Endodermal cell (in vitro differentiated cells): ENCODE data around the gene EHD3. TPM values are rescaled to one million over a fixed set of nuclear protein-coding genes. Genes with fewer than 3 reads are reported as not detected.

ENCODE experiments used
- DNase-seq: peaks from one replicate; pipeline ENCODE4 v3.0.0-alpha.2; 2017
- H3K27ac ChIP-seq: 2 replicates; pipeline ENCODE4 v1.5.1; 2013; ENCODE audit warnings: mild to moderate bottlenecking, low read depth, low read length, moderate library complexity
- H3K27me3 ChIP-seq: 2 replicates; pipeline ENCODE4 v1.6.1; 2013; ENCODE audit warnings: mild to moderate bottlenecking, low read length, moderate library complexity; ENCODE audit not compliant: insufficient read depth, control insufficient read depth, poor library complexity, severe bottlenecking
- H3K36me3 ChIP-seq: 2 replicates; pipeline ENCODE4 v1.7.0; 2013; ENCODE audit warnings: mild to moderate bottlenecking, low read length, moderate library complexity; ENCODE audit not compliant: control insufficient read depth, insufficient read depth
- H3K4me1 ChIP-seq: one replicate; pipeline ENCODE4 v1.7.0; 2013; ENCODE audit warnings: low read length; ENCODE audit not compliant: control insufficient read depth, insufficient read depth
- H3K4me3 ChIP-seq: 2 replicates; pipeline ENCODE4 v1.5.1; 2013; ENCODE audit warnings: mild to moderate bottlenecking, low read length, moderate library complexity
- H3K9ac ChIP-seq: 2 replicates; pipeline ENCODE4 v1.6.1; 2013; ENCODE audit warnings: mild to moderate bottlenecking, low read length, moderate library complexity; ENCODE audit not compliant: poor library complexity, severe bottlenecking; ENCODE audit errors: extremely low read depth
- H3K9me3 ChIP-seq: 2 replicates; pipeline ENCODE4 v1.6.1; 2013; ENCODE audit warnings: mild to moderate bottlenecking, low read length, moderate library complexity; ENCODE audit not compliant: control insufficient read depth
- H3K27ac Mint-ChIP-seq: 2 replicates; pipeline ENCODE4 v1.8.0; 2020; ENCODE audit warnings: mixed read lengths
- H3K27me3 Mint-ChIP-seq: 2 replicates; pipeline ENCODE4 v1.8.0; 2021; ENCODE audit warnings: mild to moderate bottlenecking, mixed read lengths; ENCODE audit not compliant: insufficient read depth
- H3K36me3 Mint-ChIP-seq: 2 replicates; pipeline ENCODE4 v1.8.0; 2020; ENCODE audit warnings: low read depth, mixed read lengths
- H3K4me1 Mint-ChIP-seq: 2 replicates; pipeline ENCODE4 v1.8.0; 2020; ENCODE audit warnings: mixed read lengths
- H3K4me3 Mint-ChIP-seq: 2 replicates; pipeline ENCODE4 v1.8.0; 2020; ENCODE audit warnings: mild to moderate bottlenecking, moderate library complexity, mixed read lengths
- H3K9me3 Mint-ChIP-seq: 2 replicates; pipeline ENCODE4 v1.8.0; 2020; ENCODE audit warnings: mild to moderate bottlenecking, mixed read lengths
- CTCF ChIP-seq: fragments of 200-600 bp; sonication (generic); conservative IDR thresholded peaks from 2 replicates; pipeline ENCODE4 v1.5.0; 2021; ENCODE audit warnings: antibody characterized with exemption, mild to moderate bottlenecking
- WGBS, 2 experiments: methylation state at CpG; one replicate each; pipeline versions ENCODE4 v1.1.5 to v1.1.7; 2013; ENCODE audit warnings: missing lambda C conversion rate in 2 of 2, mixed read lengths in 1 of 2; ENCODE audit not compliant: insufficient coverage in 1 of 2, insufficient read length in 1 of 2; 5-methylcytosine and 5-hydroxymethylcytosine counted together
- total RNA-seq, 2 donors: library from RNA; stranded (reverse); fragmentation: NEBNext Ultra II Directional in 1 of 2; extraction: Animal tissue kit (Norgen Biotek cat#: 25700) in 1 of 2; gene quantifications; 2 replicates in 1 of 2; 3 replicates in 1 of 2; pipeline ENCODE4 v1.2.1, GENCODE V29; 2021

EHD3 gene
- total RNA-seq, 2 donors from 2014 or later: 10.7 to 15.5 TPM

- no peak for TF ChIP-seq CTCF
- H3K4me1 ChIP-seq: peaks cover 9% of the 10 kb centered on the region
- H3K27me3 ChIP-seq: peaks cover 3% of the 10 kb centered on the region
- no peak for DNase-seq
- H3K9ac ChIP-seq: no peak overlapping the region
- Mint-ChIP-seq H3K4me1 (peaks cover 30% of the 10 kb centered on the region), H3K27ac (no peak overlapping the region), H3K36me3 (no peaks in the 10 kb centered on the region), H3K4me3 (no peak overlapping the region), H3K27me3 (peaks cover 24% of the 10 kb centered on the region), H3K9me3 (no peaks in the 10 kb centered on the region)
- H3K36me3 ChIP-seq: no peaks in the 10 kb centered on the region
- no peaks in the 10 kb centered on the region for H3K9me3 ChIP-seq
- H3K27ac ChIP-seq: no peak overlapping the region
- 90 to 93% methylated on average over 8 to 9 of the region's 9 CpGs for WGBS, 2 experiments
- no peak overlapping the region for H3K4me3 ChIP-seq
These were observed 28.8 kb upstream of the EHD3 start for GRCh38 chr2:31205186-31205585.

- H3K36me3 ChIP-seq: no peaks in the 10 kb centered on the region
- no peak for DNase-seq
- H3K9me3 ChIP-seq: no peaks in the 10 kb centered on the region
- H3K27me3 ChIP-seq: peaks cover 3% of the 10 kb centered on the region
- peaks cover 30% of the 10 kb centered on the region for H3K4me1 Mint-ChIP-seq
- peaks cover 24% of the 10 kb centered on the region for H3K27me3 Mint-ChIP-seq
- no peaks in the 10 kb centered on the region for H3K36me3 Mint-ChIP-seq
- WGBS, 2 experiments: 93 to 100% methylated on average over 1 to 3 of the region's 3 CpGs
- H3K4me3 Mint-ChIP-seq: no peak overlapping the region
- H3K4me3 ChIP-seq: no peak overlapping the region
- no peak overlapping the region for H3K27ac Mint-ChIP-seq
- no peak overlapping the region for H3K9ac ChIP-seq
- peaks cover 9% of the 10 kb centered on the region for H3K4me1 ChIP-seq
- H3K9me3 Mint-ChIP-seq: no peaks in the 10 kb centered on the region
- no peak overlapping the region for H3K27ac ChIP-seq
- TF ChIP-seq CTCF: no peak
These were observed 28.3 kb upstream of the EHD3 start for GRCh38 chr2:31205613-31206012.

- Histone ChIP-seq H3K9me3 (no peaks in the 10 kb centered on the region), H3K4me3 (peak overlapping the region; percentile 38), H3K4me1 (peaks cover 9% of the 10 kb centered on the region), H3K27ac (no peak overlapping the region), H3K27me3 (peaks cover 3% of the 10 kb centered on the region), H3K36me3 (no peaks in the 10 kb centered on the region), H3K9ac (peak overlapping the region; percentile 31)
- Mint-ChIP-seq H3K27me3 (peaks cover 17% of the 10 kb centered on the region), H3K36me3 (no peaks in the 10 kb centered on the region), H3K4me1 (peaks cover 33% of the 10 kb centered on the region), H3K4me3 (no peak overlapping the region), H3K27ac (peak overlapping the region; percentile 96), H3K9me3 (no peaks in the 10 kb centered on the region)
- 0 to 9% methylated on average over 2 of the region's 2 CpGs for WGBS, 2 experiments
- DNase-seq: peak; percentile 91
- no peak for TF ChIP-seq CTCF
These were observed 26.2 kb upstream of the EHD3 start for GRCh38 chr2:31207790-31208189.
